T-helper 1 cell treated with Interleukin-12 subunit alpha and Interleukin-12 subunit beta and Interleukin-4 antibody, amounts not matched to agents 30 ng/mL and 1 ng/mL, for 36 hours (primary cell): ENCODE data around the gene VWA8. TPM values are rescaled to one million over a fixed set of nuclear protein-coding genes. Genes with fewer than 3 reads are reported as not detected.

Source experiments
- intact Hi-C: fragments of 100-400 bp; cut with micrococcal nuclease; formaldehyde crosslinking; loops from one replicate; pipeline ENCODE4 v1.15.1; 2024
- total RNA-seq: library from RNA; stranded (reverse); gene quantifications from 2 replicates; pipeline ENCODE4 v1.2.3, GENCODE V29; 2022

The VWA8 gene
- total RNA-seq, 1 donor from 2014 or later: 17.1 TPM

DNA sequence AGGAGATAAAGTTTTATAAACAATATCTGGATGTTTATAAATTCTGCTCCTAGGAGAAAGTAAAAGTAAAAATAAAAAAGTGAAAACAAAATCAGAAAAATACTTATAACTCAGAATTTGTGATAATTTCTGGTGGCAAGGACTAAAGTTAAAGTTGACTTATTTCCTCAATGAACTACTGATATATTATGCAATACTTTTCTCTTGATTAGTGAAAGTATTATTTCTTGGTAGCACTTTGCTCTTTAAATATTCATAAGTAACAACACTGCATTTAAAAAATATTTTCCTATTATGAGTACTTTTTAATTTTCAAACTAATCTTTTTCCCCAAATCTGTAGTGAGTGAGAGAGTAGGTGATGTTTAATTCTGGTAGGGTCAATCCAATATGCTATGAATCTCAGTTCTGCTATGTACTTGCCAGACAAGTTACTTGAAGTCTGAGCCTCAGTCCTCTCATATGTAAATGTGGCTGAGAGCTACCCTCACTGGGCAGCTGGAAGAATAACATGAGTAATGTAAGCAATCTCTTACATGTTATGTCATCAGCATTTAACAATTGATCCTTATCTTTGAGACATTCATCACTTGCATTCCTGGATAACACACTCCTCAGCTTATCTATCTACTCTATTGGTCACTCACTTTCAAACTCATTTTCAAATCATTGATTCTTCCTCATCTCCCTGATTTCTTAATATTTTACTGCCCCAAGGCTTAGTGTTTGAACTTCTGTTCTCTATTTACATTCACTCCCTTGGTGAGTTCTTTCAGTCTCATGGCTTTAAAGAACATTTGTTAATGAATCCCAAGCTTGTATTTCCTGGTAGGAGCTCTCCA lies 264.5 kb downstream of the VWA8 start:
- intact Hi-C loops: no loop called here

DNA sequence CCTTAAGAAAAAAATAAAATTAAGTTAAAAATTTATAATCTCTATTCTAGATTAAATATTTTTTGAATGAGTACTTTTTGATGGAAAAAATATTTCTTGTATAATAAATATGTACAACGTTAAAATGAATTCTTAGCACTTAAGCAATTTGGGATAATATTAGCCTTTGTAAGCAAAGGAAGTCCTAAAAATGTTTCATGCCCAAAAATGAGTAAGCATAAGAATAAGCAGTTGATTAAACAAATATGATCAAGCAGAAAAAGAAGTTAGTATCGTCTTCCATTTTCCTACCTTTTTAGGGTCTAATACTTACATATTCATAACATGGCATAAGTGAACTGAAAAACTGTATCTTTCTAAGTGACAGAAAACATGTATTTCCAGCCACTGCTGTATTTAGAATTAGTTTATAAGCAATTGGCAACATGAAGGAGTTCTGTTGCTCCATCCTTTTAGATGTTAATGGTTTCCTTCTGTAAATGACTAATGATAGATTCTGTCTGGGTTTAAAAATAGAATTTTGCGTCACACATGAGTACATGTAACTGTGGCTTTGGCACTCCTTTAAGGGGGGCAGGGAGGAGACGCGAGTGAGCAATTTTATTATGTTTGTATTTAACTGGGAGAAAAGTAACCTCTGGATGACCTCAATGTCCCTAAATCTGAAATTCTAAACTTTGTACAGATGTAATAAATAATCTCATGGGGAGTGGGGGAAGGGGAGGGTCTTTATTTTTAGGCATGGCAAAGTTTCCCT lies 266.2 kb downstream of the VWA8 start:
- intact Hi-C loops: no loop called here

DNA sequence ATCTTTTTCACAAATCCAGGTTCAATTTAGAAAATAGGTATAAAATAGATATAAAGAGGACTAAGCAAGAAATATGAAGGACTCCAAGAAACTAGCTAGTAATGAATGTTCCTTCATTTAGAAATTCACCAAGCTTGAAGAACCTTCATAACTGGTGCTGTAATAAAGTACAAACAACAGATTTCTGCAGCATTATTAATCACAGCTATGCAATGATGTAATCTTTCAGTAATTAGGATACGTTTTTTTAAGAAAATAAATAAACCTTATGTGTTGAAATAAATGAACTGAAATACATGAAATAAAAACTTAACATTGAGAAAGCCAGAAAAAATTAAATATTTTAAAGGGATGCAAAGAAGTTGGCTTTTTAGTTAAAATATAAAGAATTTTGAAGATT lies 267.5 kb downstream of the VWA8 start:
- intact Hi-C loops: no loop called here

DNA sequence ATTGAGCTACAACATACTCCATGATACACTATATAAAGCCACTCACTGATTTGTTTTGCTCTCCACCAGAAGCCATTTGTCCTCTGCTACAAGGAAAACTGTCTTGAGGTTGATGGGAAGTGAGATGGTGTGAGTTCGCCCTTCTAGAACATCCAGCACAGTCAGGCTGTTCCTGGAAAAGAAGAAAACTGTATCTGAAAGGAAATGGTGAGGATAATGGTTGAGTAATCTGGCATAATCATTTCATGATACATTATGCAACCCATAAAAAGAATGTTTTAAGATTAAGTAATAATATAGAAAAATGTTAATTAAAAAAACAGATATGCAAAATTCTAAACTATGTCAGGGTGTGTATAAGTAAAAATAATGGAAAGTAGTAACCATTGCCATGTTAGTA lies 269.6 kb downstream of the VWA8 start:
- intact Hi-C loops: no loop called here

DNA sequence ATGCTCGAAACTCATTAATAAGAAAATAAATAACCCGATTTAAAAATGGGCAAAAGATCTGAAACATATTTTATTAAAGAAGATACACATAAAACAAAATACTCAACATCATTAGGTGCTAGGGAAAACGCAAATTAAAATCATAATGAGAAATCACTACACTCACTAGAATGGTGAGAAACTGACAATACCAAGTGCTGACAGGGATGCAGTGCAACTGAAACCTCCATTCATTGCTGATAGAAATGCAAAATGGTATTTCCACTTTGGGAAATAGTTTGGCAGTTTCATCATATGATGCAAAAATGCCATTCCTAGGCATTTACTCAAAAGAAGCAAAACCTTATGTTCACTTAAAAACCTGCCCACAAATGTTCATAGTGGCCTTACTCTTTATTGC lies 278.1 kb downstream of the VWA8 start:
- intact Hi-C loops: no loop called here

DNA sequence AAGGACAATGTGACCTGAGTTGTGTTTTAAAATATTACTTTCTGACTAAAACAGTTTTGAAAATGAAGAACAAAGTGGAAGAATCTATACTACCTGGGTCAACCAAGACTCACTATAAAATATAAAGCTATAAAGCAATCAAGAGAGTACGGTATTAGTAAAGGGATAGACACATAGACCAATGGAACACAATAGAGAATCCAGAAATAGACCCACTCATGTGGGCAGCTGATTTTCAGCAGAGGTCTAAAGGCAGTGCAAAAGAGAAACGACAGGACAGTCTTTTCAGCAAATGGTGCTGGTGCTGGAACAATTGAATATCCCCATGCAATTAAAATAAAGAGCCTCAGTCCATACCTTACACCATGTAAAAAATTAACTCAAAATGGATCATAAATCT lies 278.9 kb downstream of the VWA8 start:
- intact Hi-C loops: no loop called here

DNA sequence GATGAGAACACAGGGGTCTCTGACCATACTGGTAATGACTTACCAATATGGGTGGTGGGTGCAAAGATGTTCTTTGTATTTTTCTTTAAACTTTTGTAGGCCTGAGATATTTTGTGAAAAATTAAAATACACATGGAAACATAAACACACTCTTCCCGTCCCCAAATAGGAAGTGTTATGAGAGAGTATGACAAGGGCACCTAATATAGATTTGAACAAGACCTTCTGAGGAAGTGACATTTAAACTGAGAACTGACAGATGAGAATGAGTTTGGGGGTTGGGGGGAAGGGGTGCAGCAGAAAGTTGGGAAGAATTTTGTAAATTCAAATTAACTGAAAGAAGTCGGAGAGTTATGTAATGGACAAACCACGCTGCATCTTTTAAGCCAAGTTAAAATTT lies 279.3 kb downstream of the VWA8 start:
- intact Hi-C loops: no loop called here

DNA sequence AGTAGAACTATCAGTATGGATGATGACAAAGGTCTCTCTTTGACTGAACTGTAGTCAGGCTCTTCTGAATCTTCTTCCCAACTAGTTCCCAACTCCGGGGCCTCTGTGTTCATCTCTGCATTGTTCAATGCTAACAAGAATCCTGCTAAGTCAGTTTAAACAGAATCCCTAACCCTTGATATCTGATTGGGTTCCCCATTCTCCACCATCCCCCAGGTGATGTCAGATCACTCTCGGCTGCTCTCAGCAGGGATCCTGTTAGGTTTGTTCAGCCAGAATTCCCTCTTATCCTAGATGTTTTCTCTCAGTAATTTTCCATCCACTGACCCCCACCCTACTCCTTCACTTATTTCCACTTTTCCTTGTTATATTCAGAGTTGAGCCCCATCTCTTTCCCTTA lies 280.0 kb downstream of the VWA8 start:
- intact Hi-C loops: no loop called here

DNA sequence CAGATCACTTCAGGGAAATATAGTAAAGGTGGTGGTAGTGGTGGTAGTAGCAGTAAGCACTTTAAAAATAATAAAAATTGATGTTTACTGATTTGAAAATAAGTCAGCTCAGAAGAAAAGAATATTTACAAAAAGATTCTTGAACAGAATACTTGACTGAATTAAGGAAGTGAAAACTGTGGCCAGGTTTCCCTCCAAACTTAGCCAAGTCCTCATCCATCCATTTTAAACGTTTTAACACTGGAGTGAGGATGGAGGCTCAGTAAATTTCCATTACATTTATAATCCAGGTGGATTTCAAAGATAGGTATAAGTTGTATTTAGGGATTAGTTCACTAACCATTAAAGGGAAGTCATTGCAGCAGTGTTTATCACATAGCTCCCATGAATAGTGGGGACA lies 282.1 kb downstream of the VWA8 start:
- intact Hi-C loops: no loop called here

DNA sequence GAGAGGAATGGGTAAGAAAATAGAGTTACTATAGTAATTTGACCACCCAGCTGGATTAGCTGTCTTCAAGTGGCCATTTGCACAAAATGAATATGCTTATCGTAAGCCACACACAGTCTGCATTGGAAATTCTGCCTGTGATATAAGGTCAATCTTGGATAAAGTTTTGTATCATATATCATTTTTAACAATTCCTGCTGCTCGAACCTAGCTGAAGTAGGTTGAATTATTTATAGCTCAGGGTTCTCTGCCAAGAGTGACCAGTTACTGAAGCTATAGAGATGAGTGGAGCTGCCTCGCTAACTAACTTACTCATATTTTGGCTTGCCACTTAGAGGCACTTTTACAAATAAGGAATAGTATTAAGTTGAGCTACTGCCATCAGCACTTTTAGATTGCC lies 282.7 kb downstream of the VWA8 start:
- intact Hi-C loops: no loop called here

DNA sequence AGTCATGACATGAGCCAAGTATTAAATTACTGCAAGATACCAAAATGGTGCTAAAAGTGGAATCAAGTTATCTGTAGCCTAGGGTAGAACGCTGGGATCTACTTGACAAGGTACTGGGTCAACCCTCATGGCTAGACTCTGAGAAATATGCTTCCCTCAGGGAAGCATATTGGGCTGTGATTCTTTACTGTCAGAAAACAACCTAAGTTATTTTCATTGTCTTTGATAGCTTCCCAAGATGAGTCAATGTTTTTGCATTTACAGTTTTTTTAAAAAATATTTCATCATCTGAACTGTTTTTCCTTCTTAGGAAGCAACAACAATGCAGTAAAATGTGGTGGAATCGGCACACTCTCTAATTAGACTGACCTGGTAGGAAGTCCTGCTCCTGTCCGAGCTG lies 285.6 kb downstream of the VWA8 start:
- intact Hi-C loops: no loop called here

DNA sequence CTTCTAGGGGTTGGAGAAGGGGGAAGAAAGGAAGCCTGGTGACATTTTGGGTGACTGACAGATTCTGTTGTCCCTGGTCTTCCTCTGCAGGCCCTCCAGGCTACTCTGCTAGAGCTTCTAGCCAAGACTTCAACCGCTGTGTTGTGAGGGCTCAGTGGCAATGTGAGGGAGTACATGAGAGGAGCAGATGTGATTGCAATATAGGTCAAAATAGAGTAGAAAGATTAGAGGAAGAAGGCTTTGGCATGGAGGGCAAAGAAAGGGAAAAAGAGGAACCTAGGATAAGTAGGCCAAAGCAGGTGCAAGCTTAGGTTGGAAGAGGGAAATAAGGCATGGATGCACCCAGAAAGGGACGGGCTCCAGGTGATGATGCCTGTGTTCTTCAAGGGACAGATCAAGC lies 286.7 kb downstream of the VWA8 start:
- intact Hi-C loops: no loop called here

DNA sequence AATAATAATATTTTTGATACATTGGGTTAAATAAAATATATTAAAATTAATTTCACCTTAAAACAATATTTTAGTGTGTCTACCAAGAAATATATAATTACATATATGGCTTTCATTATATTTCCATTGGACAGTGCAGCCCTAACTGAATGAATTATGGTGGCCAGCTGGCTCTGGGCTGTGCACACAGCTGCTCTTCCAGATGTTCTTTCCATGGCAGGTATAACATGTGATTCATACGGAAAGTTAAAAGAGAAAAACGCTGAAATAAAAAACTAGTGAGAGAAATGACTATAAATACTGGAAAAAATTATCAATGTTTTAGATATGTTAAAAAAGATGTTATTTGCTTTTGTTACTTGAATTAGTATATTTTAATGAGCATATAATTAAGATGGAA lies 287.3 kb downstream of the VWA8 start:
- intact Hi-C loops: no loop called here

DNA sequence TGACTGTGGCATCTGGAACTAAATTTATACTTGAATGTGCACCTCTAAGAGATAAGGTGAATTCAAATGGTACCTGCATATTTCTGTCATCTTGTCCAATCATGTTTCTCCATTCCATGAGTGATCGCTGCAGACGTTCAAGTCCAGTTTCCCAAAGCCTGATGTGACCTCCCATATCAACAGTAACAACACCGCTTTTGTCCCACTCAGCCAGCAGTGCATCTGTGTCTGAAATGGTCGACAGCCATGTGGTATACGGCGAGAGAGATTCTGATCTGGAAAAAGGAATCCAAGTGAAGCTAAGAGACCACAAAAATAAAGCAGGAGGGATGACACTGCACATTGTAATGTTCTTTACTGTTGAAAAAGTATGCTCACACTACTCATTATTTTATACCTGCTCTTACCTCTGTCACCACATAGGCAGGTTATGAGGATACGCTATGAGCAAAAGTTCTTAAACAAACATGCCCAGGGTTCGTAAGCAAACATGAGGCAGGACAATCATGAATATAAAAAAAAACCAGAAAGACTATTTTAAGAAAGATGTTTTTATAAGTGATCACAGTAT lies 290.0 kb downstream of the VWA8 start:
- intact Hi-C loops: no loop called here

DNA sequence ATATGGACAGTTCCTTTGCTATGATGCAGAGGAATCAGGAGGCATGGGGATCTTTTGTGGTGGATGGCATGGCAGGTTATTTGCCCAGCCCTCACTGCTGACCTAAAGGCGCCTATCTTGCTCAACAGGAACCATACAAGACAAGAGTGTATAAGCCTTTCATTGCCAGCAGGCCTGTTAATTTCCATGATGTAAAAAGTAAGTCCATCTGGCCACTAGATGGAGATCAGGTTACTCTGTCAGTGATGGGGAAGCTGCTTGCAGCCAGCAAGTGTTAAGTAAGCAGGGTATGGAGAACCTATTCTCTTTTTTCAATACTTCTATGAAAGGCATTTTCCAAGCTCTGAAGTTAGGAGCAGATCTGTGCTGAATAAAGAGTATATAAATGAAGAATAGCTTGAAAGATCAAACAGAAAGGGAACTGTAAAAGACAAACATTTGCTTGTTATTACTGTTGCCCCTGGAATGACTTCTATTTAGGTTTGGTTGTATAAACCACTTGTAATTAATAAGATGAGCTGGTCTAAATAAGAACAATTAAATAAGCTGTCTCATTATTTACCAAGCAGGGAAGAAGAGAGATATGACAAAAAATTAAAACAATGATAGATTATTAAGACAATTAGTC lies 292.7 kb downstream of the VWA8 start:
- intact Hi-C loops: loop anchor here (1.0 to 5.0 kb wide), 6 partner anchors 180 to 548 kb away; partner anchors contain the start of gene VWA8

DNA sequence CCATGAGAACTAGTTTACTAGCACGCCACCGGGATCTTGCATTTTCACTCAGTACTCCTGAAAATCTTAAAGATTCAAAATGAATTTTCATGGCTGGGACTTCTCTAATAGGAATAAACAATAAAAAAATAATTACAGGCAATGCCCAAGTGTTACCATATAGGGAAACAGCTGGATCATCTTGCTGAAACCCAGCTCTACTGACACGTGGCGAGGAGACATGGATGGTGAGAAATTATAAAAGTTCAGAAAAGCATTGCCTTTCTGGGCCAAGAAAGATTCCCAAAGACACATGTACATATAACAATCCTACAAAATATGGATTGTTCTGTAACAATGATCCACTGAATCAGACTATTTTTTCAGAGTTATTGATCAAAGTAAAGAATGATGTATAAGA lies 294.3 kb downstream of the VWA8 start:
- intact Hi-C loops: loop anchor here (5.0 kb wide), 1 partner anchor 296 kb away; the partner anchor contains the start of gene VWA8

DNA sequence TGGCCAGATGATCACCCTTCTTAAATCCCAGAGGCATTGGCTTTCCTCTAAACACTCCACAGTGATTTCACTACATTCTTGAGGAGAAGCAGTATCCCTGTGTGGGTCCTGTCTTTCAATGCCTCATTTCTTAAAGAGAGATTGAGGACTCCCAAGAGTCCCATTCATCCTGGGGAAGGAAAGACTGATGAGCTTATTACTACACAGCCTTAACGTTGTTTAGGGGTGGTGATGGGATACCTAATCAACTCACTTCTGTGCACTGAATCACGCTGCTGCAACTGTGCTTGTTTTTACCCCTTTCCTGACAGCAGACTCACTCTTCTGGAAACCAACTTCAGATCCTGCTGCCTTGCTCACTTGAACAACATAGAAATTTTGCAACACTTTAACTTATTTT lies 300.5 kb downstream of the VWA8 start:
- intact Hi-C loops: no loop called here

DNA sequence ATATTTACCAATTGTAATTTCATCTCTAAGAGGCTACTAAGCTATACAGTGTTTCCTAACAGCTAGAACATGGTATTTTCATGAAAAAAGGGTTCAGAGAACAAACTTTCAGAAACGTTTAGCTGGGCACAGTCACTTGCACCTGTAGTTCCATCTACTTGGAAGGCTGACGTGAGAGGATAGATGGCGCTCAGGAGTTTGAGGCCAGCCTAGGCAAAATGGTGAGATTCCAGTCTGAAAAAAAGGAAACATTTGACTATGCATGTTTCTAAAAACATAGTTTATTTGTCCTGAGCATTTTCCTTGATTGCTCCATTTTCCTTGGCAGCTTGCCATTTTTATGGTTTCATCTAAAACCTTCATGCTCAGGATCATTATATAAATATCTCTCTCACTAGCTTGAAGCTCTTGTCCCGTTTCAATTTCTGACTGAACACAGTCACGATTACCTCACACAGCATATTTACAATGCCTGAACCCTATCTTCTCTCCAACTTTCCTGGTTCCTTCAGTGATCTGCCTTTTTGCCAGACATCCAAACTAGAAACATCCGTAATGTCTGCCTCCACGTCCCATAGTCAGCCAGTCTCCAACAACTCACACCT lies 302.8 kb downstream of the VWA8 start:
- intact Hi-C loops: loop anchor here (10.0 kb wide), 1 partner anchor 593 kb away; the partner anchor contains the start of gene WBP4

DNA sequence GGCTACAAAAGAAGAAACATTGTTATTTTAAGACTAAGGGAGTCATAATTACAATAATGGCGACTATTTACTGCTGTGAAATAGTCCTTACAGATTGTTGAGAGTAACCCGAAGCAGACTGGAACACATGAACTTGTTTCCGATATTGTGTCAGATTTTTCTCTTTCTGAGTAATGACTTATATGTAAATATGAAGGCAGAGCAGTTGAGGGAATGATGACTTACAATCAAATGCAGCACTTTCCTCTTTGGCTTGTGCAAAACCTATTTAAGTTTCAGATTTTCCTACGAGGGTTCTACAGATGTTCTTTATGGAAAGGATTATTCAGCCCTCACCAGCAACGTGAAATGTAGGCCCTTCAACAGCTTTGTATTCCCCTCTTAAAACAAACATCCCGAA lies 304.9 kb downstream of the VWA8 start:
- intact Hi-C loops: loop anchor here (10.0 kb wide), 1 partner anchor 591 kb away; the partner anchor contains the start of gene WBP4

DNA sequence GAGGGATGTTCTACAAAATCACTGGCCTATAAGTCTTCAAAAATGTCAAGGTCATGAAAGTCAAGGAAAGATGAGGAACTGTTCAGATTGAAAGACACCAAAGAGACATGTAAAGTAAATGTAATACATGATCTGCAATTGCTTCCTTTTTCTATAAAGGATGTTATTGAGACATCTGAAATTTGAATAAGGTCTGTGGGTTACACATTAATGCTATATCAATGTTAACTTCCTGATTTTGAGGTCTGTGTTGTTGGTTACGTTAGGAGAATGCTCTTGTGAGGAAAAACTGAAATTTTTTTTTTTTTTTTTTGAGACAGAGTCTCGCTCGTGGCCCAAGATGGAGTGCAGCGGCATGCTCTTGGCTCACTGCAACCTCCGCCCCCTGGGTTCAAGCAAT lies 306.1 kb downstream of the VWA8 start:
- intact Hi-C loops: loop anchor here (10.0 kb wide), 1 partner anchor 590 kb away; the partner anchor contains the start of gene WBP4

DNA sequence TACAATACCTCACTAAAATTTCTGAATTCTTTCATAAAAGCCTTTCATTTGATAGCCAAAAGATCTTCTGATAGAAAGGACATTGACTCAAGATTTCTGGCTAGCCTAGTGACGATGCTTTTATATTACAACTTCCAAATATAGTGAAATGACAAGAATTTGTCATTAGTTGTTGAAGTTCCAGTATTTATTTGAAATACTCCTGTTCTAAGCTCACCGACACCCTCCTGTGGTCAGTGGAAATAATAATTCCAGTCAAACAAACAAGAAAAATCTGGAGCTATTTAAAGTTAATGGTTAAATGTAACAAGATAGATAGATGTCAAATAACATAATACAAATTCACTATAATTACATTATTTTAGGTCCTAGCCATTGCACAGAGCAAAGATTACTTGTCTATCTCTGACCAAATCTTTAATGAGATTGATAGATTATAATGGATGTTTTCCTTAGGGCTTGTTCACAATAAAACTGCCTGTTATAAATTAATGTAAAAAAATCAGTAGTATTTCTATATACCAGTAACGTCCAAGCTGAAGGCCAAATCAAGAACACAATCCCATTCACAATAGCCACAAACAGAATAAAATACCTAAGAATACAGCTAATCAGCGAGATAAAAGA lies 308.1 kb downstream of the VWA8 start:
- intact Hi-C loops: loop anchor here (1.0 to 10.0 kb wide), 5 partner anchors 194 to 588 kb away; partner anchors contain the start of gene WBP4
